HL-60/S4 (cell line): ENCODE data around the gene TAS2R30.
"Not testable (repeated sequence)": the region's sequence is repeated elsewhere in the genome, so short reads cannot be mapped to it uniquely, and the experiment has no call there.

ENCODE experiments used
- in situ Hi-C: fragments of 300-500 bp; cut with MboI; formaldehyde crosslinking; loops from 2 replicates; pipeline ENCODE4 v1.14.3; 2022; ENCODE audit warnings: low sequenced_read_pairs

TAS2R30 gene

GRCh38 chr12:11130999-11131398, 3.4 kb downstream of the TAS2R30 start:
- in situ Hi-C loops = no loop called here

- in situ Hi-C loops = no loop called here
Measured at GRCh38 chr12:11130382-11130781, 4.1 kb downstream of the TAS2R30 start.

- in situ Hi-C loops = not testable (repeated sequence)
Measured at GRCh38 chr12:11114130-11114529, 20.3 kb downstream of the TAS2R30 start.

- in situ Hi-C loops = not testable (repeated sequence)
Measured at GRCh38 chr12:11111213-11111612, 23.2 kb downstream of the TAS2R30 start.

GRCh38 chr12:11108862-11109261, 25.6 kb downstream of the TAS2R30 start:
- in situ Hi-C loops = no loop called here

- in situ Hi-C loops = no loop called here
Measured at GRCh38 chr12:11107719-11108118, 26.7 kb downstream of the TAS2R30 start.

GRCh38 chr12:11106288-11106687, 28.2 kb downstream of the TAS2R30 start:
- in situ Hi-C loops = no loop called here

GRCh38 chr12:11105546-11105945, 28.9 kb downstream of the TAS2R30 start:
- in situ Hi-C loops = no loop called here

GRCh38 chr12:11094910-11095309, 39.5 kb downstream of the TAS2R30 start:
- in situ Hi-C loops = not testable (repeated sequence)

- in situ Hi-C loops = no loop called here
Measured at GRCh38 chr12:11092128-11092527, 42.3 kb downstream of the TAS2R30 start, which contains the start of gene TAS2R43. TSS of gene TAS2R43 (minus strand) at chr12:11092313. CDS start at chr12:11092229, 84 bp downstream.

- in situ Hi-C loops = no loop called here
Measured at GRCh38 chr12:11089246-11089645, 45.2 kb downstream of the TAS2R30 start.

GRCh38 chr12:11085419-11085818, 49.0 kb downstream of the TAS2R30 start:
- in situ Hi-C loops = no loop called here
